Measurements from ENCODE around the gene PPP6R2. TPM values are rescaled to one million over a fixed set of nuclear protein-coding genes. Genes with fewer than 3 reads are reported as not detected.

PPP6R2 gene
- total and polyA plus RNA-seq, 2 donors (not counting 3 experiments of a cell fraction or from before 2014, with no cell fraction given), result 38.6 to 54.6 TPM

DNA sequence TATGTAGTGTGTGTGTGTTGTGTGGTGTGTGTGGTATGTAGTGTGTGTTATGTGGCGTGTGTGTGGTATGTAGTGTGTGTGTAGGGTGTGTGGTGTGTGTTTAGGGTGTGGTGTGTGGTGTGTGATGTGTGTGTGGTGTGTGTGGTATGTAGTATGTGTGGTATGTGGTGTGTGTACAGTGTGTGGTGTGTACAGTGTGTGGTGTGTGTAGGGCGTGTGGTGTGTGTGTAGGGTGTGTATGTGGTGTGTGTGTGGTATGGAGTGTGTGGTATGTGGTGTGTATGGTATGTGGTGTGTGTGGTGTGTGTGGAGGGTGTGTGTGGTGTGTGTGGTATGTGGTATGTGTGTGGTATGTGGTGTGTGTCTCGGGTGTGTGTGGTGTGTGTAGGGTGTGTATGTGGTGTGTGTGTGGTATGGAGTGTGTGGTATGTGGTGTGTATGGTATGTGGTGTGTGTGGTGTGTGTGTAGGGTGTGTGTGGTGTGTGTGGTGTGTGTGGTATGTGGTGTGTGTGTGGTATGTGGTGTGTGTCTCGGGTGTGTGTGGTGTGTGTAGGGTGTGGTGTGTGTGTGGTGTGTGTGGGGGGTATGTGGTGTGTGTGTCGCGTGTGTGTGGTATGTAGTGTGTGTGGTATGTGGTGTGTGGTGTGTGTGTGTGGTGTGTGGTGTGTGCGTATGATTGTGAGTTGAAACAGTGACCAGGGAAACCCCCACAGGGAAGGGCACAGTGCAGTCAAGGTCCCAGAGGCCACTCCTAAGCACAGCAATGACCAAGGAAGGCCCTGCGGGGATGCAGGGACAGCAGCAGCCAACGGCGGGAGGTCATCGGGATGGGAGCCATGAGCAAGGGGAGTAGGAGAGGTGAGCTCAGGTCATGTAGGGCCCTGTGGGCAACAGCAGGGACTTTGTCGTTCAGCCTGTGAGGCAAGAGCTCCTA lies 2.9 kb upstream of the PPP6R2 start:
- DNase-seq (ENCODE audit: low read depth, low spot score), result no peak
- Histone ChIP-seq H3K4me2 (ENCODE audit: insufficient read depth, low read length) (no peak overlapping the region), H3K36me3 (ENCODE audit: control insufficient read depth in 2 of 2, extremely low read depth in 1 of 2, insufficient read depth in 2 of 2, low read length in 2 of 2) (no peaks in the 10 kb centered on the region), H3K79me2 (ENCODE audit: control insufficient read depth, insufficient read depth, low read length) (no peaks in the 10 kb centered on the region), H2AFZ (ENCODE audit: low read depth, low read length) (no peak overlapping the region), H3K9me3 (replicated peaks; ENCODE audit: control insufficient read depth, insufficient read depth, low read length) (no peaks in the 10 kb centered on the region), H3K9ac (replicated peaks; ENCODE audit: extremely low read depth, insufficient read depth, low read length) (no peak overlapping the region), H3K4me3 (replicated peaks in 1 of 3; ENCODE audit: insufficient read depth in 1 of 3, low read depth in 1 of 3, low read length in 3 of 3) (no peak overlapping the region), H3K9me1 (replicated peaks; ENCODE audit: control insufficient read depth, extremely low read depth, insufficient read depth, low read length) (no peaks in the 10 kb centered on the region), H3K27ac (ENCODE audit: insufficient read depth, low read depth, low read length) (no peak overlapping the region), H3K4me1 (ENCODE audit: control insufficient read depth, extremely low read depth, insufficient read depth, low read length) (peaks cover 5% of the 10 kb centered on the region), H3K27me3 (ENCODE audit: control insufficient read depth in 2 of 2, insufficient read depth in 2 of 2, low read length in 2 of 2) (no peaks in the 10 kb centered on the region), H4K20me1 (replicated peaks; ENCODE audit: control insufficient read depth, extremely low read depth, insufficient read depth, low read length) (no peaks in the 10 kb centered on the region)
- peak; percentile 88 for FAIRE-seq
- intact Hi-C loops (cut with micrococcal nuclease), result loop anchor here (5.0 kb wide), 2 partner anchors 33 to 48 kb away; partner anchors contain the start of gene PLXNB2
- BruUV-seq (replicated peaks), result no TSS peak
- dilution Hi-C loops (cut with MboI; ENCODE audit: extremely low pct_ligation_motif_present, low sequenced_read_pairs), result no loop called here
- TF ChIP-seq, protein P1, sequence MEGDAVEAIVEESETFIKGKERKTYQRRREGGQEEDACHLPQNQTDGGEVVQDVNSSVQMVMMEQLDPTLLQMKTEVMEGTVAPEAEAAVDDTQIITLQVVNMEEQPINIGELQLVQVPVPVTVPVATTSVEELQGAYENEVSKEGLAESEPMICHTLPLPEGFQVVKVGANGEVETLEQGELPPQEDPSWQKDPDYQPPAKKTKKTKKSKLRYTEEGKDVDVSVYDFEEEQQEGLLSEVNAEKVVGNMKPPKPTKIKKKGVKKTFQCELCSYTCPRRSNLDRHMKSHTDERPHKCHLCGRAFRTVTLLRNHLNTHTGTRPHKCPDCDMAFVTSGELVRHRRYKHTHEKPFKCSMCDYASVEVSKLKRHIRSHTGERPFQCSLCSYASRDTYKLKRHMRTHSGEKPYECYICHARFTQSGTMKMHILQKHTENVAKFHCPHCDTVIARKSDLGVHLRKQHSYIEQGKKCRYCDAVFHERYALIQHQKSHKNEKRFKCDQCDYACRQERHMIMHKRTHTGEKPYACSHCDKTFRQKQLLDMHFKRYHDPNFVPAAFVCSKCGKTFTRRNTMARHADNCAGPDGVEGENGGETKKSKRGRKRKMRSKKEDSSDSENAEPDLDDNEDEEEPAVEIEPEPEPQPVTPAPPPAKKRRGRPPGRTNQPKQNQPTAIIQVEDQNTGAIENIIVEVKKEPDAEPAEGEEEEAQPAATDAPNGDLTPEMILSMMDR (IDR thresholded peaks at IDR 0.05; ENCODE audit: extremely low read depth in 1 of 2, insufficient read depth in 1 of 2, low read depth in 1 of 2, low read length in 2 of 2), result no peak
- no peak for TF ChIP-seq MYC (IDR thresholded peaks at IDR 0.05; ENCODE audit: low read depth, low read length)
- no peak for TF ChIP-seq EZH2 (IDR thresholded peaks at IDR 0.05; ENCODE audit: borderline replicate concordance, low read depth, low read length, severe bottlenecking)
- TF ChIP-seq POLR2A (IDR thresholded peaks at IDR 0.05; ENCODE audit: low read depth, low read length), result no peak
- no peak for TF ChIP-seq POLR2AphosphoS5 (IDR thresholded peaks at IDR 0.05; ENCODE audit: insufficient read depth, low read depth, low read length)
- TF ChIP-seq, protein P2, sequence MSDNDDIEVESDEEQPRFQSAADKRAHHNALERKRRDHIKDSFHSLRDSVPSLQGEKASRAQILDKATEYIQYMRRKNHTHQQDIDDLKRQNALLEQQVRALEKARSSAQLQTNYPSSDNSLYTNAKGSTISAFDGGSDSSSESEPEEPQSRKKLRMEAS (IDR thresholded peaks at IDR 0.05; ENCODE audit: insufficient read depth, insufficient read length), result no peak
- no peak for TF ChIP-seq GATA2 (IDR thresholded peaks at IDR 0.05; ENCODE audit: insufficient read depth, insufficient read length, low read depth, low read length)
- TF ChIP-seq FOS (IDR thresholded peaks at IDR 0.05; ENCODE audit: borderline replicate concordance, insufficient read depth, low read length), result no peak
- TF ChIP-seq JUN (IDR thresholded peaks at IDR 0.05; ENCODE audit: borderline replicate concordance, insufficient read depth, insufficient read length, low read depth), result no peak
- ChIA-PET CTCF (interaction anchor here (0.8 to 2.7 kb wide), 10 partner anchors 12 to 99 kb away, joined by 3 to 60 read pairs (median 10); partner anchors contain the start of genes HDAC10 and PLXNB2), POLR2A (no interaction called here)
